Measurements from ENCODE around the gene NDUFA11. TPM values are rescaled to one million over a fixed set of nuclear protein-coding genes. Genes with fewer than 3 reads are reported as not detected.

The NDUFA11 gene
- polyA plus RNA-seq, 6 donors from 2014 or later, result 288 to 317 (median 302) TPM

- H3K4me3 Mint-ChIP-seq, result no peak overlapping the region
- peaks cover 4 to 16% (median 14%) of the 10 kb centered on the region in 3 donors for H3K4me1 Mint-ChIP-seq
- no peaks in the 10 kb centered on the region for H3K9me3 Mint-ChIP-seq
- ATAC-seq (ENCODE audit: low read depth in 2 of 2), result peak; percentile 86 to 90
- peak; percentile 31 for DNase-seq
- H3K27me3 Mint-ChIP-seq, result no peaks in the 10 kb centered on the region
- peaks cover 0 to 29% of the 10 kb centered on the region in 2 donors for H3K36me3 Mint-ChIP-seq
- peak overlapping the region in 3 of 6 donors; percentile 56 to 84 (median 61) for H3K27ac Mint-ChIP-seq
Observed at GRCh38 chr19:5927441-5927821, 23.8 kb upstream of the NDUFA11 start.

GRCh38 chr19:5926641-5927440 lies 23.3 kb upstream of the NDUFA11 start:
- DNase-seq (no peak), ATAC-seq (ENCODE audit: low read depth in 2 of 2) (no peak)
- Mint-ChIP-seq H3K4me1 (peaks cover 4 to 16% (median 14%) of the 10 kb centered on the region in 3 donors), H3K4me3 (no peak overlapping the region), H3K27ac (no peak overlapping the region), H3K9me3 (no peaks in the 10 kb centered on the region), H3K36me3 (peaks cover 0 to 29% of the 10 kb centered on the region in 2 donors), H3K27me3 (no peaks in the 10 kb centered on the region)

DNA sequence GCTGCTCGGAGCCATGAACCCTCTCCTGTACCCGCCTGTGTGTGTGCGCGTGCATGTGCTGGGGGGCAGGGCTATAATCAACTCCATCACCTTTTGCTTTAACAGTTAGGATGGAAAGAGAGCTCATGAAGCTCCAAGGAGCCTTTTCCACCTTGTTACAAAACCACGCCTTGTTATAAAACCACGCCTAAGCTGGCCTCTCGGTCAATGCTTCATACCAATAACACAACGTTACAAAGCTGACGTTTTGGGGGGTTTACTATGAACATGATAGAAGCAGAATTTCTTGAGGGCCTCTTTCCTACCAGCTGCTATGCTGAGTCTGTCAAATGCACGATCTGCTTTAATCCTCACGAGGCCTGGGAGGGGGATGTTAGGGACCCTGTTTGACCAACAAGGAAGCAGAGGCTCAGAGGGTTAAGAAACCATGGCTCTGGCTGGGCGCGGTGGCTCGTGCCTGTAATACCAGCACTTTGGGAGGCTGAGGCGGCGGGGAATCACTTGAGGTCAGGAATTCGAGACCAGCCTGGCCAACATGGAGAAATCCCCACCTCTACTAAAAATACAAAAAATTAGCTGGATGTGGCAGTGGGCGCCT lies 22.3 kb upstream of the NDUFA11 start:
- Mint-ChIP-seq H3K4me1 (peaks cover 4 to 14% (median 12%) of the 10 kb centered on the region in 3 donors), H3K9me3 (no peaks in the 10 kb centered on the region), H3K4me3 (no peak overlapping the region), H3K36me3 (peaks cover 0 to 29% of the 10 kb centered on the region in 2 donors), H3K27ac (peak overlapping the region in 1 of 6 donors; percentile 20), H3K27me3 (no peaks in the 10 kb centered on the region)
- ATAC-seq (ENCODE audit: low read depth in 2 of 2), result no peak
- DNase-seq, result no peak

- Mint-ChIP-seq H3K4me3 (no peak overlapping the region), H3K27ac (no peak overlapping the region), H3K9me3 (no peaks in the 10 kb centered on the region), H3K27me3 (no peaks in the 10 kb centered on the region), H3K4me1 (peaks cover 4 to 13% (median 12%) of the 10 kb centered on the region in 3 donors), H3K36me3 (peaks cover 0 to 23% of the 10 kb centered on the region in 2 donors)
- ATAC-seq (ENCODE audit: low read depth in 2 of 2) (no peak), DNase-seq (no peak)
Observed at GRCh38 chr19:5923356-5923755, 19.8 kb upstream of the NDUFA11 start.

DNA sequence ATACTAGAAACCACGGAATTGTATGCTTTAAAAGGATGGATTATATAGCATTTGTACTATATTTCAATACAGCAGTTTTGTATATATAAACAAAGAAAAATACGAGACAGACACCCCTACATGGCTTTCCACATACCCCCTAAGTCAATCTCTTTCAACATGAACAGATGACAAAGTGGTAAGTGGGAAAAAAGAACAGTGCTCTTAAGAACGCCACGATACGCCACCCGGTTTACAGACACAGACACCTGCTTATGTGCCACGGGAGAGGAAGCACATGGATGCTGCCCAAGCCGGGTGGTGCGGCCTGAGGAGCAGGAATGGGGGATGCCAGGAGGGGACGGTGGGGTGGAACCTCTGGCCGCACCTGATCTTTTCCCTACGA lies 18.6 kb upstream of the NDUFA11 start:
- Mint-ChIP-seq H3K36me3 (peaks cover 0 to 15% of the 10 kb centered on the region in 2 donors), H3K27me3 (no peaks in the 10 kb centered on the region), H3K27ac (peak overlapping the region in 1 of 6 donors; percentile 50), H3K4me3 (no peak overlapping the region), H3K9me3 (no peaks in the 10 kb centered on the region), H3K4me1 (peaks cover 1 to 5% (median 4%) of the 10 kb centered on the region in 3 donors)
- DNase-seq (no peak), ATAC-seq (ENCODE audit: low read depth in 2 of 2) (no peak)

DNA sequence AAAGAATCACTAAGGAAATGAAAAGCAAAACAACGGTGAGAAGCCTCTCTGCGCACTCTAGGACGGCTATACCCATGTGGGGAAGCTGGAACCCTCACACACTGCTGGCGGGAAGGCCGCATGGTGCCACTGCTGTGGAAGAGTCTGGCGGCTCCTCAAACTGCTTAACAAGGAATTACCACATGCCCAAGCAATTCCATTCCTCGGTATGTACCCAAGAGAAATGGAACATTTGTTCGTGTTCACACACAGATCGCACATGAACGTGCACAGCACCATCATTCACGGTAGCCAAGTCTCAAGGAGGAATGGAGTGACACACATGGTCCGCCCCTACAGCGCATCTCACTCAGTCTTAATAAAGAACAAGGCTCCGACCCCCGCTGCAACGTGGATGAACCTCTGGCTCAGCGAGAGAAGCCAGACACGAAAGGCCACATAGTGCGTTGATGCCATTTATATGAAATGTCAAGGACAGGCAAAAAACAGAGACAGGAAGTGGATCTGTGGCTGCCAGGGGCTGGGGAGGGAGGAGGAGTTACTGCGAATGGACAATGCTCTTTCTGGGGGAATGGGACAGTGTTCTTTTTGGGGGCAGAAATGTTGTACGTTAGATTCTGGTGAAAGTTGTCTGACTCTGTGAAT lies 18.0 kb upstream of the NDUFA11 start:
- no peaks in the 10 kb centered on the region for H3K9me3 Mint-ChIP-seq
- H3K27ac Mint-ChIP-seq, result no peak overlapping the region
- H3K36me3 Mint-ChIP-seq, result peaks cover 0 to 15% of the 10 kb centered on the region in 2 donors
- ATAC-seq (ENCODE audit: low read depth in 2 of 2) (no peak), DNase-seq (no peak)
- no peaks in the 10 kb centered on the region for H3K27me3 Mint-ChIP-seq
- H3K4me1 Mint-ChIP-seq, result peaks cover 0 to 5% (median 4%) of the 10 kb centered on the region in 3 donors
- H3K4me3 Mint-ChIP-seq, result no peak overlapping the region

- Mint-ChIP-seq H3K27ac (no peak overlapping the region), H3K4me3 (no peak overlapping the region), H3K9me3 (no peaks in the 10 kb centered on the region), H3K36me3 (peaks cover 0 to 7% of the 10 kb centered on the region in 2 donors), H3K4me1 (peaks cover 0 to 5% (median 4%) of the 10 kb centered on the region in 3 donors), H3K27me3 (no peaks in the 10 kb centered on the region)
- DNase-seq, result no peak
- ATAC-seq (ENCODE audit: low read depth in 2 of 2), result no peak
Observed at GRCh38 chr19:5918463-5919079, 15.0 kb upstream of the NDUFA11 start.

DNA sequence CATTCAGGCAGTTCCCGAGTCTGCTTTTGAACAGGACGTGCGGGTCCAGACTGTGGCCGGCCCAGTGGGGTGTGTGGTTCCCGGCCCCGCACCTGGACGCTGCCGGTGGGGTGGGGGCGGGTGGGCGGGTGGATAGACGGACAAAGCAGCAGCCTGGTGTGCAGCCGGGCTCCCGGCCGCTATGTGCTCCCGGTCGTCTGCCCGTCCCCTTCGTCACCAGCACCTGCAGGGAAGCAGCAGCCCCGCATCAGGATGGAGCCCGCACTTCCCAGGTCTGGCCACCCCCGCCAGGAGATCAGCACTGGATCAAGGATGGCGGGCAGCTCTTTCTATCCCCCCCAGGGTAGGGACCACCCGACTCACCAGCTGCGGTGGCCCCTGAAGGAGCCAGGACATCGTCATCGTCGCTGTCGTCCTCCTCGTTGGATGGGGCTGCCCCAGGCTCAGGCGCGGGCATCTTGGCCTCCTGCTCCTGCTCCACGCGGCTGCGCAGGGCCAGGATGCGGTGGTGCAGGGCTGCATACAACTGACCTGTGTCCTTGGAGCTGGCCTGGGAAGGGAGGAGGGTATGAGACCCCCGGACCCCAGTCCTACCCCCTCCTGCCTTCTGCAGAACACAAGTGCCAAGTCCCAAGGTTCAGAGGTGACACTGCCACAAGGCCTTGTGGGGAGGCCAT lies 14.0 kb upstream of the NDUFA11 start:
- Mint-ChIP-seq H3K4me3 (no peak overlapping the region), H3K27me3 (no peaks in the 10 kb centered on the region), H3K9me3 (no peaks in the 10 kb centered on the region), H3K27ac (peak overlapping the region in 1 of 6 donors; percentile 19), H3K36me3 (no peaks in the 10 kb centered on the region), H3K4me1 (no peaks in the 10 kb centered on the region)
- ATAC-seq (ENCODE audit: low read depth in 2 of 2) (no peak), DNase-seq (no peak)

DNA sequence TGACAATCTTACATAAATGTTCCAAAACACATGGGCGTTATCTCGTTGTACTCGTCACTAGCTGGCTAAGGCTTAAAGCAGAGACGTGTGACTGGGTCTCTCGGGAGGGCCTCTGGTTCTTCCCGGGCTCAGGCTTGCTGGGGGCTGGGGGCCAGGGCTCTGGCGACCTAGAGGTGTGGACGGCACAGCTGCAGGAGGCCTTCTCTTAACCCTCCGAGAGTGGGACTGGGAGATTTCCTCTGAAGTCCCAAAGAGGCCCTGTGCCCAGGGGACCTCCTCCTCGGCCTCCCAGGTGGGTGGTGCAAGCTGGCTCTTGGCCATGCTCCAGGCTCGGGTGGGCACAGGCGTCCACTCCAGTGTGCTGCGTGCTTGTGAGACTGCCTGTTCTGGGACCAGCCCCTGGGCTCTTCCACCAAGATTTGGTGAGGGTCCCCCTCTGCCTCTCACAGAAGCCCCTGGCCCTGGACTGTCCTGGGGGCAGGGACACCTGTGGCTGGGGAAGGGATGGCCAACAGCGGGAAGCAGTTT lies 12.7 kb upstream of the NDUFA11 start:
- Mint-ChIP-seq H3K9me3 (no peaks in the 10 kb centered on the region), H3K4me3 (no peak overlapping the region), H3K27me3 (no peaks in the 10 kb centered on the region), H3K27ac (peak overlapping the region in 1 of 6 donors; percentile 44), H3K4me1 (no peaks in the 10 kb centered on the region), H3K36me3 (no peaks in the 10 kb centered on the region)
- no peak for DNase-seq
- ATAC-seq (ENCODE audit: low read depth in 2 of 2), result no peak

DNA sequence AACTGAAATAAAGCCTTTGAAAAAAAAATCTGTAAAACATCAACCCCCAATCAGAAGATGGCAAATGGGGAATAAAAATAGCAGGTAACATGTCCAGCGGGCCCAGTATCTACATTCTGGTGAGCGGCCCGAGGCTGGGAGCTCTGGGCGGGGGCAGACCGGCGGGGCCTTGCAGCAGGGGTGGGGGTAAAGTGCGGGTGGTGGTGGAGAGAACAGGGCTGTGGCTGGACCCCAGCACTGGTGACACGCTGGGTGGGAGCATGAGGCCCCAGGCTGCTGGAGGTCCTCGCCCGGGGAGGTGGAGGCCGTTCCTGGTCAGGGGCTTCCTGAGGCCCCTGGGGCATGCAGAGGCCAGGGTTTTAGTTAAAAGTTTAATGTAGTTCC lies 12.2 kb upstream of the NDUFA11 start:
- Mint-ChIP-seq H3K9me3 (no peaks in the 10 kb centered on the region), H3K36me3 (no peaks in the 10 kb centered on the region), H3K27ac (no peak overlapping the region), H3K4me1 (no peaks in the 10 kb centered on the region), H3K27me3 (no peaks in the 10 kb centered on the region), H3K4me3 (no peak overlapping the region)
- no peak for DNase-seq
- ATAC-seq (ENCODE audit: low read depth in 2 of 2), result no peak

DNA sequence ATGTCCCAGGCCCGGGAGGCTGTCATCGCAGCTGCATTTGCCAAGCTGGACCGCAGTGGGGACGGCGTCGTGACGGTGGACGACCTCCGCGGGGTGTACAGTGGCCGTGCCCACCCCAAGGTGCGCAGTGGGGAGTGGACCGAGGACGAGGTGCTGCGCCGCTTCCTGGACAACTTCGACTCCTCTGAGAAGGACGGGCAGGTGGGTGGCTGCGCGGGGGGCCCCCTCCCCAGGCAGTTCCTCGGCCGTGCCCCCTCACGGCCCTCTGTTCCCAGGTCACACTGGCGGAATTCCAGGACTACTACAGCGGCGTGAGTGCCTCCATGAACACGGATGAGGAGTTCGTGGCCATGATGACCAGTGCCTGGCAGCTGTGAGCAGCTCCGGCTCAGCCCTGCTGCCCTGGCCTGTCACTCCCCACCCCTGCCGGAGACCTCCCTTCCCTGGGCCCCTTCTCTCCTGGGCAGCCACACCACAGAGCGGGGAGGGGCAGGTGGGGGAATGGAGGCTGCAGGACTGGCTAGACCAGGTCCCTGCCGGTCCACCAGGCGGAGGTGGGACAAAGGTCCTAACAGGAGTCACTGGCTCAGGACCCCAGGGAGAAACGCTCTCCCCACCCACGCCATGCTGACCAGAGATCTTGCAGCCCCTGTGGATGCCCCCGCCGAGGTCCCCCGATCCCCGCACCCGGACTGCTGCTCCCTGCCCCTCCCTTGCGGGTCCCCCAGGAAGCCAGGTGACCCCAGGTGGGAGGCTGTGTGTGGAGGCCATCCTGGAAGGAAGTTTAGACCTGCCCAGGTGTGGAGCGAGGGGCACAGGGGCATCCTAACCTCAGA lies 11.6 kb upstream of the NDUFA11 start:
- no peaks in the 10 kb centered on the region for H3K9me3 Mint-ChIP-seq
- no peaks in the 10 kb centered on the region for H3K36me3 Mint-ChIP-seq
- peak overlapping the region in 1 of 8 donors; percentile 35 for H3K4me3 Mint-ChIP-seq
- H3K27ac Mint-ChIP-seq, result no peak overlapping the region
- no peak for ATAC-seq (ENCODE audit: low read depth in 2 of 2)
- H3K27me3 Mint-ChIP-seq, result no peaks in the 10 kb centered on the region
- H3K4me1 Mint-ChIP-seq, result no peaks in the 10 kb centered on the region
- no peak for DNase-seq

DNA sequence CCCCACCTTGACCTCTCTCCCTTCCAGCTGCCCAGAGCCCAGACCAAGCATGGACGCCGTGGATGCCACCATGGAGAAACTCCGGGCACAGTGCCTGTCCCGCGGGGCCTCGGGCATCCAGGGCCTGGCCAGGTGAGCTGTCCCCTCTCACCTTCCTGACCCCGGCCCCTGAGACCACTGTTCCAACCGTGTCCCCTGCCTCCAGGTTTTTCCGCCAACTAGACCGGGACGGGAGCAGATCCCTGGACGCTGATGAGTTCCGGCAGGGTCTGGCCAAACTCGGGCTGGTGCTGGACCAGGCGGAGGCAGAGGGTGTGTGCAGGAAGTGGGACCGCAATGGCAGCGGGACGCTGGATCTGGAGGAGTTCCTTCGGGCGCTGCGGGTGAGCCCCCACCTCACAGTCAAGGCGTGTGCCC lies 10.8 kb upstream of the NDUFA11 start:
- no peak for ATAC-seq (ENCODE audit: low read depth in 2 of 2)
- peak overlapping the region in 1 of 8 donors; percentile 35 for H3K4me3 Mint-ChIP-seq
- DNase-seq, result no peak
- no peaks in the 10 kb centered on the region for H3K27me3 Mint-ChIP-seq
- H3K27ac Mint-ChIP-seq, result peak overlapping the region in 1 of 6 donors; percentile 24
- no peaks in the 10 kb centered on the region for H3K4me1 Mint-ChIP-seq
- H3K9me3 Mint-ChIP-seq, result no peaks in the 10 kb centered on the region
- no peaks in the 10 kb centered on the region for H3K36me3 Mint-ChIP-seq

Data from naive B cell (primary cell).